HUES64 (cell line): ENCODE results near the gene TUNAR.
A peak's percentile ranks its signal among the peaks of the same experiment; 100 is the strongest.

Experiments used
- H3K27ac ChIP-seq: 2 replicates; pipeline ENCODE4 v1.7.0; 2013; ENCODE audit warnings: low read depth, low read length, inconsistent platforms
- H3K27me3 ChIP-seq: 2 replicates; pipeline ENCODE4 v1.6.1; 2013; ENCODE audit warnings: mild to moderate bottlenecking, low read length; ENCODE audit not compliant: insufficient read depth
- H3K36me3 ChIP-seq: 2 replicates; pipeline ENCODE4 v1.6.1; 2013; ENCODE audit warnings: mild to moderate bottlenecking, low read length; ENCODE audit not compliant: insufficient read depth
- H3K4me1 ChIP-seq: 2 replicates; pipeline ENCODE4 v1.6.1; 2013; ENCODE audit warnings: mild to moderate bottlenecking, low read length, moderate library complexity; ENCODE audit not compliant: insufficient read depth
- H3K4me3 ChIP-seq: 2 replicates; pipeline ENCODE4 v1.5.1; 2013; ENCODE audit warnings: mild to moderate bottlenecking, low read length, moderate library complexity
- H3K9ac ChIP-seq: 2 replicates; pipeline ENCODE4 v1.6.1; 2013; ENCODE audit warnings: mild to moderate bottlenecking, low read depth, low read length
- H3K9me3 ChIP-seq: 2 replicates; pipeline ENCODE4 v1.6.1; 2013; ENCODE audit warnings: low read depth, low read length; ENCODE audit not compliant: insufficient read depth
- WGBS: fragments of 150-250, 120-280 bp; methylation state at CpG from one replicate; pipeline ENCODE4 v1.1.7; 2013; ENCODE audit warnings: missing lambda C conversion rate; 5-methylcytosine and 5-hydroxymethylcytosine counted together

The TUNAR gene

GRCh38 chr14:95892142-95892541 is 15.5 kb downstream of the TUNAR start:
- Histone ChIP-seq H3K27ac (no peak overlapping the region), H3K9ac (no peak overlapping the region), H3K4me1 (peaks cover 13% of the 10 kb centered on the region; the same call in 1 of the 2 replicates), H3K36me3 (peaks cover 3% of the 10 kb centered on the region; the same call in 1 of the 2 replicates), H3K9me3 (no peaks in the 10 kb centered on the region), H3K27me3 (no peaks in the 10 kb centered on the region), H3K4me3 (no peak overlapping the region)
- WGBS: 93% methylated on average over 11 of the region's 11 CpGs

GRCh38 chr14:95895720-95896119 is 19.1 kb downstream of the TUNAR start:
- no peak overlapping the region for H3K4me3 ChIP-seq
- WGBS: 57% methylated on average over 10 of the region's 10 CpGs
- H3K36me3 ChIP-seq: peaks cover 2% of the 10 kb centered on the region; the same call in 1 of the 2 replicates
- no peak overlapping the region for H3K9ac ChIP-seq
- no peak overlapping the region; the same call in 1 of the 2 replicates for H3K27ac ChIP-seq
- H3K4me1 ChIP-seq: peaks cover 20% of the 10 kb centered on the region; the same call in 1 of the 2 replicates
- no peaks in the 10 kb centered on the region for H3K27me3 ChIP-seq
- no peaks in the 10 kb centered on the region for H3K9me3 ChIP-seq

DNA sequence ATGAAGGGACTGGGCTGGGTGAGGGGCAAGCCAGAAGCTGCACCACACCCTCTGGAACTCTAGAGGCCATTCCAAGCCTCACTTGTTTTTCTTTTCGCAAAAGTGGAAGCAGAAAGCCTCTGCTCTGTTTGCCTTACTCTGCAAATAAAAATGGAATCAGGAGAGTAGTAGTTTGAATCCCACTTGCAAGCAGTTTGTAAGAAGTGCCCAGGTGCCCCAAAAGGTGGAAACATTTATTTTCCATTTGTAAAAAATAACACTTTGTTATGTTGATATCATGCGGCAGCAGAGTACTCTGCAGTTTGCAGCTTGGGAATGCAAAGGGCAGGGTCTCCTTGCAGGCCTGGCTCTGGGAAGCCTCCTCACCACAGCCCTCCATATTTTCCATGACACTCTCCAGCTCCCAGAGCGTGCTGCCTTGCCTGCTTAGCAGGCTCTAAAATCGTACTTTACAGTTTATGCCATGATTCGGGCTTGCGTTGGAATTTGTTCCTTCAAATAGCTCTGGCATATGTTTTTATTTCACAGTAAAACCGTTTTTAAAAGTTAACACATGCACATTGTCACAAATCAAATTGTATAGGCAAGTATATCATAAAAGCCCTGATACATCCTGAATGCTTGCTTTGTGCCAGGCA is 20.0 kb downstream of the TUNAR start:
- H3K4me3 ChIP-seq: no peak overlapping the region
- peaks cover under 1% of the 10 kb centered on the region; the same call in 1 of the 2 replicates for H3K36me3 ChIP-seq
- 76% methylated on average over 7 of the region's 7 CpGs for WGBS
- H3K27me3 ChIP-seq: no peaks in the 10 kb centered on the region
- H3K27ac ChIP-seq: peak overlapping the region; percentile 67; the same call in 1 of the 2 replicates
- no peak overlapping the region for H3K9ac ChIP-seq
- peaks cover 20% of the 10 kb centered on the region; the same call in 1 of the 2 replicates for H3K4me1 ChIP-seq
- no peaks in the 10 kb centered on the region for H3K9me3 ChIP-seq

DNA sequence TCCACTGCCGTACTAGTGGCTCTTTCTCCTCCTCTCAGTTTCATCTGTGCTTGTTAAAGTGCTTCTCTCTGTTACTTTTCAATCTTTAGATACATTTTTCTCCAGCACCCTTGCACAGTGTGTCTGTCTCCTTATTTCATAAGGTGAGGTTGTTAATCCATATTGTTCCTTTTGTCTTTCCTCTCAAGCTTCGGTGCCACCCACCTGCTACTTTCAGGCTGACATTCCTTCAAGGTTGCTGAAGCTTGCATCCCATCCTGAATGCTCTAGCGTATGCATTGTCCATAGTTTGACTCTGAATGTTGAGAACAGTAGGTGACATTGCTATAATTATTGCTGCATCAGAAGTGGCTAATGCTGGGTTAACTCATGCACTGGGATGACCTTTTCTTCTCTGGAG is 20.6 kb downstream of the TUNAR start:
- H3K27me3 ChIP-seq: no peaks in the 10 kb centered on the region
- H3K4me3 ChIP-seq: no peak overlapping the region
- H3K36me3 ChIP-seq: no peaks in the 10 kb centered on the region; the same call in 1 of the 2 replicates
- WGBS: 95% methylated on average over 3 of the region's 3 CpGs
- H3K4me1 ChIP-seq: peaks cover 20% of the 10 kb centered on the region; the same call in 1 of the 2 replicates
- no peak overlapping the region for H3K9ac ChIP-seq
- H3K27ac ChIP-seq: no peak overlapping the region
- no peaks in the 10 kb centered on the region for H3K9me3 ChIP-seq

- Histone ChIP-seq H3K4me3 (no peak overlapping the region), H3K27ac (no peak overlapping the region), H3K36me3 (no peaks in the 10 kb centered on the region; the same call in 1 of the 2 replicates), H3K27me3 (no peaks in the 10 kb centered on the region), H3K9me3 (no peaks in the 10 kb centered on the region), H3K4me1 (peaks cover 18% of the 10 kb centered on the region; the same call in 1 of the 2 replicates), H3K9ac (no peak overlapping the region)
- 93% methylated on average over 6 of the region's 6 CpGs for WGBS
These were observed 24.4 kb downstream of the TUNAR start for GRCh38 chr14:95901054-95901453.

- H3K27ac ChIP-seq: no peak overlapping the region
- no peak overlapping the region for H3K9ac ChIP-seq
These were observed 25.7 kb downstream of the TUNAR start for GRCh38 chr14:95902273-95902826.

GRCh38 chr14:95903165-95903564 is 26.5 kb downstream of the TUNAR start:
- 95% methylated on average over 5 of the region's 5 CpGs for WGBS
- Histone ChIP-seq H3K27ac (no peak overlapping the region), H3K9me3 (no peaks in the 10 kb centered on the region), H3K27me3 (no peaks in the 10 kb centered on the region), H3K4me1 (no peaks in the 10 kb centered on the region; the same call in 1 of the 2 replicates), H3K4me3 (no peak overlapping the region), H3K9ac (no peak overlapping the region), H3K36me3 (no peaks in the 10 kb centered on the region; the same call in 1 of the 2 replicates)

More at GRCh38 chr14:95902273-95902826, 25.7 kb downstream of the TUNAR start:
- Histone ChIP-seq H3K27me3 (no peaks in the 10 kb centered on the region), H3K36me3 (no peaks in the 10 kb centered on the region; the same call in 1 of the 2 replicates), H3K9me3 (no peaks in the 10 kb centered on the region), H3K4me1 (peaks cover 5% of the 10 kb centered on the region; the same call in 1 of the 2 replicates), H3K4me3 (no peak overlapping the region)
- 94% methylated on average over 10 of the region's 10 CpGs for WGBS

- Histone ChIP-seq H3K9ac (no peak overlapping the region), H3K9me3 (no peaks in the 10 kb centered on the region), H3K4me1 (no peaks in the 10 kb centered on the region; the same call in 1 of the 2 replicates), H3K36me3 (no peaks in the 10 kb centered on the region; the same call in 1 of the 2 replicates), H3K27me3 (no peaks in the 10 kb centered on the region), H3K4me3 (no peak overlapping the region), H3K27ac (no peak overlapping the region)
- 86% methylated on average over 4 of the region's 4 CpGs for WGBS
These were observed 27.0 kb downstream of the TUNAR start for GRCh38 chr14:95903616-95904107.

DNA sequence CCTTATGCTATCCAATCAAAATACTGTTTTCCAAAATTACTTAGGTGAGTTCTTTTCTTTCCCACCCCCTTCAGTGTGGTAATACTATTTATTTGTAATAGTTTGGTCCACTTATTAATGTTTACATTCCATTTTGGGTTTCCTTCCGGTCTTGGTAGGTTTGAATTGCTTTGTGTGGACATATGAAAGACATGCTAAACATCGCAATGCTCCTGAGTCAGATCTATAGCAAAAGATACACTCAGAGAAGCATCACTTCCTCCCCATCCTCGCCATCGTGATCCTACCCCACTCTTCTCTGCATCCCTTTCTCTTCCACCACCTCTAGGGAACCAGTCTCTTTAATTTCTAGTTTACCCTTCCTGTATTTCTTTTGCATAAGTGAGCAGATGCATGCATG is 30.0 kb downstream of the TUNAR start:
- no peak overlapping the region for H3K4me3 ChIP-seq
- no peaks in the 10 kb centered on the region; the same call in 1 of the 2 replicates for H3K4me1 ChIP-seq
- no peak overlapping the region for H3K9ac ChIP-seq
- no peaks in the 10 kb centered on the region; the same call in 1 of the 2 replicates for H3K36me3 ChIP-seq
- H3K9me3 ChIP-seq: no peaks in the 10 kb centered on the region
- H3K27me3 ChIP-seq: no peaks in the 10 kb centered on the region
- H3K27ac ChIP-seq: no peak overlapping the region
- 95% methylated on average over 3 of the region's 4 CpGs for WGBS

- H3K27ac ChIP-seq: no peak overlapping the region
- no peaks in the 10 kb centered on the region for H3K9me3 ChIP-seq
- H3K36me3 ChIP-seq: no peaks in the 10 kb centered on the region; the same call in 1 of the 2 replicates
- H3K4me3 ChIP-seq: no peak overlapping the region
- no peak overlapping the region for H3K9ac ChIP-seq
- WGBS: 86% methylated on average over 4 of the region's 4 CpGs
- H3K4me1 ChIP-seq: peaks cover 11% of the 10 kb centered on the region
- no peaks in the 10 kb centered on the region for H3K27me3 ChIP-seq
These were observed 34.0 kb downstream of the TUNAR start for GRCh38 chr14:95910628-95911027.

DNA sequence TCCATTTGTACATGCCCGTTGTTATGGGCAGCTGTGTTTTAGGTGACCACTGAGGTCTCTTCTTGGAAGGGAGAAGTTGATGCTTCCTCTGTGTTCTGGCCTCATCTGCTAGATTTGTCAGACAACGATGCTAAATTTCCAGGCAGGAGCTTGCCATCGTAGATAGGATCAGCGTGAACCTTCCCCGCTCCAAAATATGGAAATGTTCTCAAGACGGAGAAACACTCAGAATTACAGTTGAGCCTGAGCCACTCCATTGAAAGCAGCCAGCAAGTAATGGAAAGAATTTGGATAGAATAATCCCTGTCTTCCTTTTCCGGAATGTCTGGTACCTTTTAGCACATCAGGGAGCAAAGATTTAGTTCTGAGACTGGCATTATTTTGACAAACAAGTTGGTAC is 34.8 kb downstream of the TUNAR start:
- Histone ChIP-seq H3K9ac (no peak overlapping the region), H3K27ac (no peak overlapping the region), H3K4me1 (peaks cover 13% of the 10 kb centered on the region), H3K36me3 (no peaks in the 10 kb centered on the region; the same call in 1 of the 2 replicates), H3K27me3 (no peaks in the 10 kb centered on the region), H3K9me3 (no peaks in the 10 kb centered on the region), H3K4me3 (no peak overlapping the region)
- 94% methylated on average over 7 of the region's 7 CpGs for WGBS
